SK-N-SH treated with all-trans-retinoic acid at 6 μM for 48 hours (cell line): Measurements from ENCODE around the gene ZNF274.

Source experiments
- ARNTL ChIP-seq: fragments of 450-650 bp; formaldehyde crosslinking; IDR thresholded peaks from 2 replicates; pipeline ENCODE4 v1.5.0; 2020; ENCODE audit warnings: low read depth, mild to moderate bottlenecking, moderate library complexity, borderline replicate concordance
- GLIS3 ChIP-seq: fragments of 250-450 bp; sonication (Bioruptor Pico); IDR thresholded peaks from 2 replicates; pipeline ENCODE4 v1.5.0; 2020; ENCODE audit warnings: mild to moderate bottlenecking, moderate library complexity
- RARB ChIP-seq: fragments of 250-450 bp; sonication (Bioruptor Pico); IDR thresholded peaks from 2 replicates; pipeline ENCODE4 v1.8.0; 2021; ENCODE audit warnings: mild to moderate bottlenecking, moderate library complexity
- SNAI2 ChIP-seq: fragments of 250-450 bp; sonication (Bioruptor Pico); IDR thresholded peaks from 2 replicates; pipeline ENCODE4 v1.5.0; 2020; ENCODE audit warnings: mild to moderate bottlenecking, moderate library complexity
- TOX ChIP-seq: fragments of 250-450 bp; sonication (Bioruptor Pico); IDR thresholded peaks from 2 replicates; pipeline ENCODE4 v1.8.0; 2021; ENCODE audit warnings: mild to moderate bottlenecking, moderate library complexity, borderline replicate concordance
- ZFP3 ChIP-seq: fragments of 250-450 bp; sonication (Bioruptor Pico); IDR thresholded peaks from 2 replicates; pipeline ENCODE4 v1.5.0; 2020; ENCODE audit warnings: mild to moderate bottlenecking, moderate library complexity
- ZFP30 ChIP-seq: fragments of 450-650 bp; formaldehyde crosslinking; IDR thresholded peaks from 2 replicates; pipeline ENCODE4 v1.5.0; 2022; ENCODE audit warnings: mild to moderate bottlenecking, moderate library complexity
- ZNF565 ChIP-seq: fragments of 450-650 bp; formaldehyde crosslinking; conservative IDR thresholded peaks from 2 replicates; pipeline ENCODE4 v1.5.0; 2020; ENCODE audit warnings: low read depth, mild to moderate bottlenecking, moderate library complexity
- ZNF70 ChIP-seq: fragments of 450-650 bp; formaldehyde crosslinking; IDR thresholded peaks from 2 replicates; pipeline ENCODE4 v1.5.0; 2020; ENCODE audit warnings: mild to moderate bottlenecking, moderate library complexity
- ZNF8 ChIP-seq: fragments of 450-650 bp; formaldehyde crosslinking; IDR thresholded peaks from 2 replicates; pipeline ENCODE4 v1.5.0; 2020; ENCODE audit warnings: mild to moderate bottlenecking, moderate library complexity
- TF ChIP-seq, protein P1 (sequence below): fragments of 250-450 bp; sonication (Bioruptor Pico); IDR thresholded peaks from 2 replicates; pipeline ENCODE4 v1.5.1; 2020; ENCODE audit warnings: low read depth, mild to moderate bottlenecking, moderate library complexity
- TF ChIP-seq, protein P2 (sequence below): fragments of 250-450 bp; sonication (Bioruptor Pico); IDR thresholded peaks from 2 replicates; pipeline ENCODE4 v1.8.0; 2020; ENCODE audit warnings: mild to moderate bottlenecking, moderate library complexity, borderline replicate concordance
- TF ChIP-seq, protein P3 (sequence below): fragments of 250-450 bp; sonication (Bioruptor Pico); IDR thresholded peaks from 2 replicates; pipeline ENCODE4 v1.8.0; 2021; ENCODE audit warnings: low read depth, mild to moderate bottlenecking, moderate library complexity, borderline replicate concordance
- TF ChIP-seq, protein P4 (sequence below): fragments of 250-450 bp; sonication (Bioruptor Pico); IDR thresholded peaks from 2 replicates; pipeline ENCODE4 v1.5.1; 2021; ENCODE audit warnings: mild to moderate bottlenecking, moderate library complexity

DNA sequence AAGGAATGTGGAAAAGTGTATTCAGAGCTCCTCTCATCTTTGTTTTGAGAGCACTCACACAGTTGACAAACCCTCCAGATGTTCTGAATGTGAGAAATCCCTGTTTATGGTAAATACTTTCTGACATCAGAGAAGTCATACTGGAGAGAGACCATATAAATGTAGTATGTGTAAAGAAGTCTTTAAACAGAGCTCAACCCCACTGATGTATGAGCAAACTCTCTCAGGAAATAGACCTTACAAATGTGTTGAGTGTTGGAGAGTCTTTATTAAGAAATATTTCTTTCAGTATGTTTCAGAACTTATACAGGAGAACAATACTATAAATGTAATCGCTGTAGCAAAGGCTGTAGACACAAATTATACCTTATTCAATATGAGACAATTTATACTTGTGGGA is 16.6 kb upstream of the ZNF274 start:
- TF ChIP-seq ZFP30 (CRISPR knock-in tag) (no peak), TOX (CRISPR knock-in tag) (no peak), ARNTL (CRISPR knock-in tag) (no peak), GLIS3 (CRISPR knock-in tag) (no peak), ZFP3 (CRISPR knock-in tag) (no peak), RARB (CRISPR knock-in tag) (no peak), ZNF565 (CRISPR knock-in tag) (no peak), ZNF8 (CRISPR knock-in tag) (no peak), SNAI2 (CRISPR knock-in tag) (no peak), ZNF70 (CRISPR knock-in tag) (no peak)
- TF ChIP-seq, protein P1, sequence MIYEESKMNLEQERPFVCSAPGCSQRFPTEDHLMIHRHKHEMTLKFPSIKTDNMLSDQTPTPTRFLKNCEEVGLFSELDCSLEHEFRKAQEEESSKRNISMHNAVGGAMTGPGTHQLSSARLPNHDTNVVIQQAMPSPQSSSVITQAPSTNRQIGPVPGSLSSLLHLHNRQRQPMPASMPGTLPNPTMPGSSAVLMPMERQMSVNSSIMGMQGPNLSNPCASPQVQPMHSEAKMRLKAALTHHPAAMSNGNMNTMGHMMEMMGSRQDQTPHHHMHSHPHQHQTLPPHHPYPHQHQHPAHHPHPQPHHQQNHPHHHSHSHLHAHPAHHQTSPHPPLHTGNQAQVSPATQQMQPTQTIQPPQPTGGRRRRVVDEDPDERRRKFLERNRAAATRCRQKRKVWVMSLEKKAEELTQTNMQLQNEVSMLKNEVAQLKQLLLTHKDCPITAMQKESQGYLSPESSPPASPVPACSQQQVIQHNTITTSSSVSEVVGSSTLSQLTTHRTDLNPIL (CRISPR knock-in tag): no peak
- TF ChIP-seq, protein P2, sequence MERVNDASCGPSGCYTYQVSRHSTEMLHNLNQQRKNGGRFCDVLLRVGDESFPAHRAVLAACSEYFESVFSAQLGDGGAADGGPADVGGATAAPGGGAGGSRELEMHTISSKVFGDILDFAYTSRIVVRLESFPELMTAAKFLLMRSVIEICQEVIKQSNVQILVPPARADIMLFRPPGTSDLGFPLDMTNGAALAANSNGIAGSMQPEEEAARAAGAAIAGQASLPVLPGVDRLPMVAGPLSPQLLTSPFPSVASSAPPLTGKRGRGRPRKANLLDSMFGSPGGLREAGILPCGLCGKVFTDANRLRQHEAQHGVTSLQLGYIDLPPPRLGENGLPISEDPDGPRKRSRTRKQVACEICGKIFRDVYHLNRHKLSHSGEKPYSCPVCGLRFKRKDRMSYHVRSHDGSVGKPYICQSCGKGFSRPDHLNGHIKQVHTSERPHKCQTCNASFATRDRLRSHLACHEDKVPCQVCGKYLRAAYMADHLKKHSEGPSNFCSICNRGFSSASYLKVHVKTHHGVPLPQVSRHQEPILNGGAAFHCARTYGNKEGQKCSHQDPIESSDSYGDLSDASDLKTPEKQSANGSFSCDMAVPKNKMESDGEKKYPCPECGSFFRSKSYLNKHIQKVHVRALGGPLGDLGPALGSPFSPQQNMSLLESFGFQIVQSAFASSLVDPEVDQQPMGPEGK (CRISPR knock-in tag): no peak
- TF ChIP-seq, protein P3, sequence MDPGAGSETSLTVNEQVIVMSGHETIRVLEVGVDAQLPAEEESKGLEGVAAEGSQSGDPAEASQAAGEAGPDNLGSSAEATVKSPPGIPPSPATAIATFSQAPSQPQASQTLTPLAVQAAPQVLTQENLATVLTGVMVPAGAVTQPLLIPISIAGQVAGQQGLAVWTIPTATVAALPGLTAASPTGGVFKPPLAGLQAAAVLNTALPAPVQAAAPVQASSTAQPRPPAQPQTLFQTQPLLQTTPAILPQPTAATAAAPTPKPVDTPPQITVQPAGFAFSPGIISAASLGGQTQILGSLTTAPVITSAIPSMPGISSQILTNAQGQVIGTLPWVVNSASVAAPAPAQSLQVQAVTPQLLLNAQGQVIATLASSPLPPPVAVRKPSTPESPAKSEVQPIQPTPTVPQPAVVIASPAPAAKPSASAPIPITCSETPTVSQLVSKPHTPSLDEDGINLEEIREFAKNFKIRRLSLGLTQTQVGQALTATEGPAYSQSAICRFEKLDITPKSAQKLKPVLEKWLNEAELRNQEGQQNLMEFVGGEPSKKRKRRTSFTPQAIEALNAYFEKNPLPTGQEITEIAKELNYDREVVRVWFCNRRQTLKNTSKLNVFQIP (CRISPR knock-in tag): no peak
- TF ChIP-seq, protein P4, sequence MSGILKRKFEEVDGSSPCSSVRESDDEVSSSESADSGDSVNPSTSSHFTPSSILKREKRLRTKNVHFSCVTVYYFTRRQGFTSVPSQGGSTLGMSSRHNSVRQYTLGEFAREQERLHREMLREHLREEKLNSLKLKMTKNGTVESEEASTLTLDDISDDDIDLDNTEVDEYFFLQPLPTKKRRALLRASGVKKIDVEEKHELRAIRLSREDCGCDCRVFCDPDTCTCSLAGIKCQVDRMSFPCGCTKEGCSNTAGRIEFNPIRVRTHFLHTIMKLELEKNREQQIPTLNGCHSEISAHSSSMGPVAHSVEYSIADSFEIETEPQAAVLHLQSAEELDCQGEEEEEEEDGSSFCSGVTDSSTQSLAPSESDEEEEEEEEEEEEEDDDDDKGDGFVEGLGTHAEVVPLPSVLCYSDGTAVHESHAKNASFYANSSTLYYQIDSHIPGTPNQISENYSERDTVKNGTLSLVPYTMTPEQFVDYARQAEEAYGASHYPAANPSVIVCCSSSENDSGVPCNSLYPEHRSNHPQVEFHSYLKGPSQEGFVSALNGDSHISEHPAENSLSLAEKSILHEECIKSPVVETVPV: no peak
